T follicular helper cell (primary cell): ENCODE results near the gene ADAMTSL3.

Experiments
- DNase-seq: peaks from one replicate; pipeline ENCODE4 v3.0.0-alpha.2; 2020; ENCODE audit warnings: low read depth

Gene ADAMTSL3

DNA sequence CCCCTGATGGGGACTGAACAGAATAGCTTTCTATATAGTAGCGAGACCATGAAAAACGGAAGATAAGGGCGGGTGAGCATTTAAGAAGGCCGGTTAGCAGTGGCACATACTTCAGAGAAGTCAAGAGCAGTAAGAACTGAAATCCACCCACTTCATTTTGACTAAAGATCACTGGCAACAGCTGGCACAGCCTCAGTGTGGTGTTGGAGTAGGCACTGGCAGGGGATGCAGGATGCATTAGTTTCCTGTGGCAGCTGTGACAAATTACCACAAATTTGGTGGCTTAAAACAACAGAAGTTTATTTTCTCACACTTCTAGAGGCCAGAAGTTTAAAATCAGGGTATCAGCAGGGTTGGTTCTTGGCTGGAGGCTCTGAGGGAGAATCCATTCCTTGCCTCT, 176.5 kb downstream of the ADAMTSL3 start:
- no peak for DNase-seq

DNA sequence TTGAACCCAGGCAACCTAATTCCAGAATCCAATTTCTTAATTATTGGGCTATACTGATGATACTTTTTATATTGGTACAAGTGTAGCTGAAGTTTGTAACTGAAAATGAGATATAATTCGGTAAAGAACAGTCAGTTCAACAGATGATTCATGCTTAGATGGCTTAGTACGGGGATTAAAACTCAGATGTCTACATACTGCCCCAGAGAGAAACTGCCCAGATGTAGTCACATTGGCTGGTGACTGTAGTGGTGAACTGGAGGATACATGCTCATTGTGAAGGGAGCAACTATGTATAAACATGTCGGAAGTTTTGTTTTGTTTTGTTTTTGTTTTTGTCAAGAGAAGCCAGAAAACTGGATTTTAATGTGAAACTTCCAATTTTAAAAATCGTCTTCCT, 179.6 kb downstream of the ADAMTSL3 start:
- no peak for DNase-seq

- no peak for DNase-seq
Measured at GRCh38 chr15:83835479-83835878, 181.6 kb downstream of the ADAMTSL3 start.

DNA sequence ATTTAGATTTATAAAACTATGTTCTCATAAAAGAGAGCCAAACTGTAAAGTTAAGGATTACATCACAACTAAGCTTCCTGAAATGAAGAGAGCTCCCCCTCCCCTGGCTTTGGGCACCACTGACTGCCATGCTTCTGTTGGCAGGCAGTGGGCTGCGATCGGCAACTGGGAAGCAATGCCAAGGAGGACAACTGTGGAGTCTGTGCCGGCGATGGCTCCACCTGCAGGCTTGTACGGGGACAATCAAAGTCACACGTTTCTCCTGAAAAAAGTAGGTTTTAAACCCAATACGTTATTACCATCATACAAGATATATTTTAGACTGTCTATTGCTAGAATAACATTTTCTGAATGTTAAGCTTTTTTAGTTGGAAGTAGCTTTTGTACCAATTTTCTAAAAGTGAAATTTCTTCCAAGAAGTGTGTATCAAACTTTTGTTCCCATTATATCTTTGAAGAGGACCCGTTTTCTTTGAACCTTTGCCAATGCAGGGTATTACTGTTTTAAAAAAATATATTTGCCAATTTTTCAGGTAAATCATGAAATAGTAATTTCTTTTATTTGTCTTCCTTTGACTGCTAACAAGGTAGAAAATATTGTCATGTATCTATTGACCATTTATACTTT, 184.1 kb downstream of the ADAMTSL3 start:
- no peak for DNase-seq

DNA sequence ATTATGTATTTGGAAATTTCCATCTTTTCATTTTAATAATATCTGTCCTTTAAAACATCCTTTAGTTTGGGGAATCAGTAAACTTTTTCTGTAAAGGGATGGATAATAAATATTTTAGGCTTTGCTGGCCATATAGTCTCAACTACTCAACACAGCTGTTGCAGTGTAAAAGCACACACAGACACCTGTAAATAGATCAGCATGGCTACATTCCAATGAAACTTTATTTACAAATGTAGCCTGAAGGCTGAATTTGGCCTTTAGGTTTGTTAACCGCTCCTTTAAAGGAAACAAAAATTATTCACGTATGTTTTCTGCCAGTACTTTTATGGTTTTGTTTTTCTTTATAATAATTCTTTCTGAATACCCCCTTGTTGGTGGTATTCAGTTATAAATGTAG, 184.8 kb downstream of the ADAMTSL3 start:
- DNase-seq, result no peak

DNA sequence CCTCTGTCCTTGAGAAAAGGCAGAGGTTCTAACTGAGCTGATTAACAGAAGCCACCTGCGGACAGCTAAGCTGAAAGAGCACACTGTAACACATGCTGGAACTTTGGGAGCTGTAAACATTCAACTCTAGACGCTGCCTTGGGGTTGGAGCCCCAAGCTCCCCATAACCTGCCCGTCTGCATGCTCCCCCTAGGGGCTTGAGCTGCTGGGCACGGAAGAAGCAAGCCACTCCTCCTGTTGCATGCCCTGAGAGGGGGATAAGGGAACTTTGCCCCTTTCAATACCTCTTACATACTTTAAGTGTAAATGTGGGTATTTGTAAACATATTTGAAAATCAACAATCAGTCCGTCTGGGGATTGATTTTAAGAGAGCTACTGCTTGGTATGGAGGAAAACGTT, 188.4 kb downstream of the ADAMTSL3 start:
- DNase-seq, result no peak

- DNase-seq, result no peak
Measured at GRCh38 chr15:83843471-83843871, 189.5 kb downstream of the ADAMTSL3 start.

- DNase-seq, result no peak
Measured at GRCh38 chr15:83844742-83845141, 190.8 kb downstream of the ADAMTSL3 start.

- no peak for DNase-seq
Measured at GRCh38 chr15:83845230-83845629, 191.3 kb downstream of the ADAMTSL3 start.

DNA sequence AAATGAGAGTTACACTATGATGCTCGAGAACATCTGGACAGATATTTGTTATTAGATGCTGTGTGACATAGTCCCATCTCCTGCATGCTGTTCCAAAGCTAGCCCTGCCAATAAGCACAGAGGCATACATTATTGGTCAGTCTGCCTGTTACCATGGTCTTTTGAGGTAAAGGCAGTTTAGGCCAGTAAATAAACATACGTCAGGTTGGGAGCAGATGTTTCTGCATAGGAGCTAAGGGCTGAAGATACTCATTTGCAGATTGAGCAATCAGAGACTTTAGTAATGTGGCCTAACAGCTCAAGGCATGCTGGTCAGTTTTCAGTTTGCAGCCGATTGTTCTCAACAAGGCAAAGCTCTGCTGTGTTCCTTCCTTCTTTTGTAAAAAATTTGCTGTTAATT, 192.9 kb downstream of the ADAMTSL3 start:
- DNase-seq, result no peak

DNA sequence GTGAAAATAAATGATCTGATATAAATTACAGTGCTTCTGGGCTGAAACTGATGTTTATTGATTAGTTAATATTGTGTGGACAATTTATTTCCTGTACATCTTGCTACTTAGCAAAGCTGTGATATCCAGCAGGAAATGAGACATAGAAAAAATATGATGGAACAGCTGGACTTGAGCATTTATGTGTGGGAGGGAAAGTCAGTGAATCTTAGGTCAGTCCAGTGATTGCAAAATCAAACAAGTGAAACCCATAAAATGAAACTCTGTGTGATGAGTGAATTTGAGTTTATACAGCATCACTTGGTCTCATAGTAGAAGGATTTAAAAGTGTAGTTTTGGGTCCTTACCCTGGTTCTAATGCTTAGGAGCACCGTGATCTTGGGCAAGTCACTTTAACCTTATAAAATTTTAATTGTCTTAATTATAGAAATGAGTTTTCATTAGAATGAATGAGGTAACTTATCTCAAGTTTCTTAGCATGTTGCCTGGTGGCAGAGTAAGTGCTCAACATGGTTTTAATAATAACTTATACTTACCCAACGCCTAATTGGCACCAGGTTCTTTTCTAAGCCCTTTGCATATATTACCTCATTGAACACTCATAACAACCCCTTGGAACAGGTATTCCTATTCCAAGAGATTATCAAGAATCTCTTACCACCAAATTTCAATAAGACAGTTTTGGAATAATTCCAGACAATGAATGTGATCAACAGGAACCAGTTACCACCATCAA, 194.6 kb downstream of the ADAMTSL3 start:
- DNase-seq, result no peak

- no peak for DNase-seq
Measured at GRCh38 chr15:83850015-83850414, 196.1 kb downstream of the ADAMTSL3 start.

GRCh38 chr15:83850501-83851245, 196.8 kb downstream of the ADAMTSL3 start:
- no peak for DNase-seq

DNA sequence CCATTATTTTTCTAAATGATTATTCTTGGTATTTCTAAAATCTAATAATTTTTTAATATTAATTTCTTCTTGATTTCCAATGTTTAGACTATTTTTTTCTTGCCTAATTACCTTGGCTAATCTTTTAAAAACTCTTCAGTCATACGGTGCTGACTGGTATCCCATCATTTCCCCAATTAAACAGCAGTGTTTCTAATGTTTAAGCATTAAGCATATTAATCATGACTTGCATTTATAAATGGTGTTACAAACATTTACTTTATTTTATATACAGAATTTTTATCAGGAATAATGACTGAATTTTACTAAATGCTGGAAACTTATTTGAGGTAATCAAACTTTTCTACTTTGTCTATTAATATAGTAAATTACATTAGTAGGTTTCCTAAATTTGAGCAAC, 199.3 kb downstream of the ADAMTSL3 start:
- DNase-seq, result no peak

GRCh38 chr15:83854321-83854720, 200.4 kb downstream of the ADAMTSL3 start:
- DNase-seq, result no peak

GRCh38 chr15:83854950-83855707, 201.2 kb downstream of the ADAMTSL3 start:
- no peak for DNase-seq

DNA sequence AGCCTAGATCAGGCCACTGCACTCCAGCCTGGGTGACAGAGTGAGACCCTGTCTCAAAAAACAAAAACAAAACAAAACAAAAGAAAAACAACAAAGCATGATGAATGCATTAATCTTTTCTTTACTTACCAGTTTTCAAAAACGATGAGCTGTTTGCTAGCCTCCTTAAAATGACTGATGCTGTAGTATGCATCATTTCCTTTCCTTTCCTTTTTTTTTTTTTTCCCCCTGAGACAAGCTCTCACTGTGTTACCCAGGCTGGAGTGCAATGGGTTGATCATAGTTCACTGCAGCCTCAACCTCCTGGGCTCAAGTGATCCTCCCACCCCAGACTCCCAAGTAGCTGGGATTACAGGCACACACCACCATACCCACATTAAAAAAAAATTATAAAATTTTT, 202.0 kb downstream of the ADAMTSL3 start:
- no peak for DNase-seq

DNA sequence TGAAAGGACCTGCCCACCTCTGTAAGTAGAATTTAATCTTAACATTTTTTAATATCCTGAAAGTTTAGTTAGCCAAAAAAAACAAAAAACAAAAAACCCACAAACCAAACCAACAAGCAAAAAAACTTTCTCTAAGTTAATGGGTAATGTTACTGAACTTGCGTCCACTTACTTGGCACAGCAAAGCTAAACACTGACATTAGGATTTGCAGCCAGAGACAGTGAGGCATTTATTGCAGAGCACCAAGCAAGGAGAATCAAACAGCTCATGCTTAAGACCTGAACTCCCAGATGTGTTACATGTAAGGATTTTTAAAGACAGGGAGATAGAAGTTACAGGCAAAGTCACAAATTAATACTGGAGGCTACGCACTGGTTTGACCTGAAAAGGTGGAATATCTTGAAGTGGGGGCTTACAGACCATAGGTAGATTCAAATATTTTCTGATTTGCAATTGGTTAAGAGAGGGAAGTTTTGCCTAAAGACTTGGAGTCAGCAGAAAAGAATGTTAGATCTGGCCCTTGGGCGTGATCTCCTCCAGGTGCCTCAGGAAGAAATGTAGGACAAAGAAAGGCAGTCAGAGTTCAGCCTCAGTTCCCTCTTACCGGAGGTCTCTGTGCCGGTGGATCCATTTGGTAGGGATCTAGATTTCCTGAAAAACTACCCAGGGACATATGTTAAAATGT, 205.0 kb downstream of the ADAMTSL3 start:
- no peak for DNase-seq

- DNase-seq, result no peak
Measured at GRCh38 chr15:83866692-83867091, 212.8 kb downstream of the ADAMTSL3 start.

DNA sequence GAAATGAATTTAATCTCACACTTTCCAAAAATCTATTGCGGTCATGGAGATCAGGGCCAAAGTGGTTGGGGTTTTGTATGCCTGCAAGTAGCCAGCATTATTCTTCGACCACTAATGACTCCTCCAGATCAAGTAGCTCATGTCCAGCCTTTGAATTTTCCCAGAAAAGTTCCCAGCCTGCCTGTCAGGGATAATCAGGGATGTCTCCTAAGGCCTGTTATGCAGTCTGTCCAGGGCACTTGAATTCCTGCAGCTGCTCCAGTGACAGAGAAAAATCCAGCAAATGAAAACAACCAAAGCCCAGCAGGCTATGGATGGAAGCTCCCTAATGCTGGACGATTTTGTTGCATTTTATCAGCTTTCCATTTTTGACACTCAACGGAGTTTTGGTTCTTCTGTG, 215.4 kb downstream of the ADAMTSL3 start:
- DNase-seq, result no peak

- DNase-seq, result no peak
Measured at GRCh38 chr15:83871808-83872559, 218.1 kb downstream of the ADAMTSL3 start.
